B cell (primary cell): Measurements from ENCODE around the gene DCTD.

ENCODE experiments used
- CTCF ChIP-seq: fragments of 200-600 bp; IDR thresholded peaks from one replicate; pipeline ENCODE4 v1.8.0; 2022; ENCODE audit warnings: antibody characterized with exemption, mild to moderate bottlenecking
- EZH2 ChIP-seq: IDR thresholded peaks from 2 replicates; pipeline ENCODE4 v1.6.1; 2012; ENCODE audit warnings: borderline replicate concordance, low read depth, mild to moderate bottlenecking, moderate library complexity, low read length; ENCODE audit not compliant: insufficient read depth, poor library complexity, severe bottlenecking

- TF ChIP-seq CTCF (no peak), EZH2 (no peak)
Measured at GRCh38 chr4:182876427-182876826, 40.8 kb downstream of the DCTD start.
